ENCODE data around the gene LCOR. TPM values are rescaled to one million over a fixed set of nuclear protein-coding genes. Genes with fewer than 3 reads are reported as not detected.
"Not testable (repeated sequence)": the region's sequence is repeated elsewhere in the genome, so short reads cannot be mapped to it uniquely, and the experiment has no call there.

The LCOR gene
- total RNA-seq, 4 donors from 2014 or later = 19.8 to 25.1 (median 21.7) TPM

- Histone ChIP-seq H3K27me3 (no peaks in the 10 kb centered on the region), H3K9me3 (no peaks in the 10 kb centered on the region), H3K36me3 (no peaks in the 10 kb centered on the region), H3K4me1 (peaks cover 0 to 60% (median 13%) of the 10 kb centered on the region in 4 donors), H3K4me3 (no peak overlapping the region), H3K27ac (no peak overlapping the region)
- DNase-seq (ENCODE audit: low spot score in 2 of 2) = no peak
- WGBS, 2 donors = 91 to 93% methylated on average over 2 of the region's 2 CpGs
- no peak for TF ChIP-seq CTCF (IDR thresholded peaks at IDR 0.05)
- TF ChIP-seq EP300 (IDR thresholded peaks at IDR 0.05) = no peak
- no peak for TF ChIP-seq POLR2A (IDR thresholded peaks at IDR 0.05)
These were observed 11.7 kb downstream of the LCOR start for GRCh38 chr10:96843823-96844222.

GRCh38 chr10:96846395-96846794 is 14.3 kb downstream of the LCOR start:
- Histone ChIP-seq H3K4me1 (peaks cover 0 to 56% (median 9%) of the 10 kb centered on the region in 4 donors), H3K9me3 (no peaks in the 10 kb centered on the region), H3K27me3 (no peaks in the 10 kb centered on the region), H3K27ac (no peak overlapping the region), H3K36me3 (no peaks in the 10 kb centered on the region), H3K4me3 (no peak overlapping the region)
- WGBS, 2 donors = 92 to 96% methylated on average over 1 of the region's 1 CpG
- no peak for DNase-seq (ENCODE audit: low spot score in 2 of 2)
- TF ChIP-seq EP300 (IDR thresholded peaks at IDR 0.05) = no peak
- TF ChIP-seq CTCF (IDR thresholded peaks at IDR 0.05) = no peak
- TF ChIP-seq POLR2A (IDR thresholded peaks at IDR 0.05) = no peak

GRCh38 chr10:96846926-96847325 is 14.8 kb downstream of the LCOR start:
- no peak for TF ChIP-seq EP300 (IDR thresholded peaks at IDR 0.05)
- TF ChIP-seq CTCF (IDR thresholded peaks at IDR 0.05) = no peak
- TF ChIP-seq POLR2A (IDR thresholded peaks at IDR 0.05) = no peak
- Histone ChIP-seq H3K4me1 (peaks cover 0 to 57% (median 10%) of the 10 kb centered on the region in 4 donors), H3K27me3 (no peaks in the 10 kb centered on the region), H3K9me3 (no peaks in the 10 kb centered on the region), H3K27ac (no peak overlapping the region), H3K4me3 (no peak overlapping the region), H3K36me3 (no peaks in the 10 kb centered on the region)
- DNase-seq (ENCODE audit: low spot score in 2 of 2) = no peak
- WGBS, 2 donors = 92 to 93% methylated on average over 5 of the region's 5 CpGs

GRCh38 chr10:96847356-96847755 is 15.3 kb downstream of the LCOR start:
- not testable (repeated sequence) for DNase-seq (ENCODE audit: low spot score in 2 of 2); H3K4me3 ChIP-seq; H3K27ac ChIP-seq; H3K36me3 ChIP-seq; H3K27me3 ChIP-seq; H3K9me3 ChIP-seq
- 92% methylated on average over 12 of the region's 12 CpGs for WGBS, 2 donors
- H3K4me1 ChIP-seq = peaks cover 0 to 57% (median 10%) of the 10 kb centered on the region in 4 donors

GRCh38 chr10:96850113-96850512 is 18.0 kb downstream of the LCOR start:
- 93 to 100% methylated on average over 5 of the region's 5 CpGs for WGBS, 2 donors

More at GRCh38 chr10:96850113-96850512, 18.0 kb downstream of the LCOR start:
- no peak for DNase-seq (ENCODE audit: low spot score in 2 of 2)
- Histone ChIP-seq H3K4me3 (no peak overlapping the region), H3K9me3 (no peaks in the 10 kb centered on the region), H3K4me1 (peaks cover 0 to 32% (median 5%) of the 10 kb centered on the region in 4 donors), H3K27me3 (no peaks in the 10 kb centered on the region), H3K36me3 (no peaks in the 10 kb centered on the region), H3K27ac (no peak overlapping the region)
- TF ChIP-seq POLR2A (IDR thresholded peaks at IDR 0.05) (no peak), EP300 (IDR thresholded peaks at IDR 0.05) (no peak), CTCF (IDR thresholded peaks at IDR 0.05) (no peak)
